GM12892 (cell line): ENCODE data around the gene AOPEP.

Source experiments
- POLR2A ChIP-seq: IDR thresholded peaks from 2 replicates; pipeline ENCODE4 v1.6.1; 2011; ENCODE audit warnings: low read depth, low read length, control low read depth
- TAF1 ChIP-seq: IDR thresholded peaks from 2 replicates; pipeline ENCODE4 v1.6.1; 2011; ENCODE audit warnings: low read depth, mild to moderate bottlenecking, control low read depth, low read length, borderline replicate concordance

DNA sequence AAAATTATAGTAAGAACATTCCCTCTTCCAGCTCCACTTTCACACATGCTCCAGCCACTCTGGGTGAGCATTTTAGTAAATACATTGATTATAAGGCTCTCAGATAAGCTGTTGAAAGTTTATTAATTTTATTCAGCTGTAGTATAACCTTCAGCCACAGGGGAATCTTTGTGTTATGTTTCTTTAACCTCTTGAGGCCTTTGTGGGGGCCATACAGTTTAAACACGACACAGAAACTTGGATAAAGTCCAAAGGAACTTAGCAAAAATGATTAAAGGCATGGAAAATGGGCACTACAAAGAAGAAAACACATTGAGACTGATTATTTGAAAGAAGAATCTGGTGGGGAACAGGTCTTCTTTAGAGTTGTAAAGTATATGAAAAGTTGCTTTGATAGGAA, 70.2 kb downstream of the AOPEP start:
- TF ChIP-seq TAF1 (no peak), POLR2A (no peak)
